HCT116 (cell line): ENCODE measurements around the gene FRS2. TPM values are rescaled to one million over a fixed set of nuclear protein-coding genes. Genes with fewer than 3 reads are reported as not detected.

Source experiments
- ATAC-seq: fragments of 200-7000 bp; cut with Tn5 transposase; 2 replicates; pipeline ENCODE4 v1.9.1; 2020; ENCODE audit warnings: mild to moderate bottlenecking, moderate library complexity
- BruUV-seq: library from RNA; stranded (reverse); fragments of 400-500 nt; replicated peaks from 2 replicates; lab custom pipeline; 2021; lab: Mats Ljungman, UMichigan
- CTCF ChIA-PET: fragments of 300-600 bp; sonication (Branson Sonifier 250); formaldehyde crosslinking; loops from one replicate; lab custom pipeline; 2021; ENCODE audit warnings: antibody characterized with exemption; lab: Charles Lee
- POLR2A ChIA-PET: fragments of 300-600, 350-600 bp; sonication (Branson Sonifier 250); formaldehyde crosslinking; loops from one replicate; lab custom pipeline; 2021; ENCODE audit warnings: antibody characterized with exemption; lab: Charles Lee
- RAD21 ChIA-PET, 2 experiments: fragments of 300-600 bp; sonication (Branson Sonifier 250); formaldehyde crosslinking; loops; one replicate each; lab custom pipeline; 2023; ENCODE audit warnings: low total read pairs in 2 of 2; ENCODE audit not compliant: uncharacterized antibody in 2 of 2, unreplicated experiment in 2 of 2, low non-redundant PET in 1 of 2; lab: Charles Lee
- DNase-seq: peaks from one replicate; pipeline ENCODE4 v3.0.0-alpha.2; 2010; ENCODE audit warnings: low read depth, low spot score
- H2AFZ ChIP-seq: fragments of 200-600 bp; shearing (Covaris generic), sonication (generic); 2 replicates; pipeline ENCODE4 v1.6.1; 2017; ENCODE audit warnings: low read depth, mixed run types, mixed read lengths, antibody characterized with exemption, low read length; ENCODE audit not compliant: poor library complexity, severe bottlenecking
- H3K27ac ChIP-seq: 2 replicates; pipeline ENCODE4 v1.5.1; 2012; ENCODE audit warnings: low read depth, low read length
- H3K27me3 ChIP-seq: fragments of 200-600 bp; sonication (generic); 2 replicates; pipeline ENCODE4 v1.6.1; 2016; ENCODE audit warnings: mixed run types, low read length, mixed read lengths; ENCODE audit not compliant: insufficient read depth
- H3K36me3 ChIP-seq, 2 experiments: fragments of 200-500 bp in 1 of 2; fragments of 200-600 bp in 1 of 2; sonication (Bioruptor generic) in 1 of 2; sonication (generic) in 1 of 2; 2 replicates each; pipeline versions ENCODE4 v1.5.1 to v1.6.1; 2014 to 2016; ENCODE audit warnings: low read length in 2 of 2, inconsistent platforms in 1 of 2, mixed read lengths in 1 of 2, mixed run types in 1 of 2; ENCODE audit not compliant: insufficient read depth in 2 of 2, control insufficient read depth in 1 of 2
- H3K4me1 ChIP-seq, 2 experiments: fragments of 200-600 bp in 1 of 2; sonication (generic) in 1 of 2; 2 replicates each; pipeline versions ENCODE4 v1.5.1 to v1.6.1; 2012 to 2017; ENCODE audit warnings: low read length in 2 of 2, inconsistent platforms in 1 of 2, mild to moderate bottlenecking in 1 of 2, mixed read lengths in 1 of 2, mixed run types in 1 of 2, moderate library complexity in 1 of 2; ENCODE audit not compliant: insufficient read depth in 2 of 2, control insufficient read depth in 1 of 2
- H3K4me2 ChIP-seq: fragments of 200-600 bp; sonication (generic); 2 replicates; pipeline ENCODE4 v1.6.1; 2017; ENCODE audit warnings: mixed run types, low read length, mixed read lengths
- H3K4me3 ChIP-seq, 2 experiments: fragments of 200-600 bp in 1 of 2; sonication (generic) in 1 of 2; replicated peaks in 1 of 2; 2 replicates each; pipeline ENCODE4 v1.5.1; 2011 to 2016; ENCODE audit warnings: low read length in 2 of 2, control low read depth in 1 of 2, low read depth in 1 of 2, mild to moderate bottlenecking in 1 of 2, mixed read lengths in 1 of 2, mixed run types in 1 of 2
- H3K79me2 ChIP-seq: fragments of 200-600 bp; sonication (generic); 2 replicates; pipeline ENCODE4 v1.6.1; 2017; ENCODE audit warnings: mild to moderate bottlenecking, mixed run types, low read length, moderate library complexity, mixed read lengths; ENCODE audit not compliant: insufficient read depth
- H3K9ac ChIP-seq: fragments of 200-600 bp; sonication (generic); 2 replicates; pipeline ENCODE4 v1.6.1; 2016; ENCODE audit warnings: low read length, mixed read lengths
- H3K9me2 ChIP-seq: fragments of 200-600 bp; sonication (generic), shearing (Covaris generic); 2 replicates; pipeline ENCODE4 v1.6.1; 2017; ENCODE audit warnings: mixed run types, mild to moderate bottlenecking, moderate library complexity; ENCODE audit not compliant: insufficient read depth
- H3K9me3 ChIP-seq, 2 experiments: fragments of 200-500 bp in 1 of 2; fragments of 200-600 bp in 1 of 2; sonication (Bioruptor generic) in 1 of 2; sonication (generic) in 1 of 2; 2 replicates each; pipeline ENCODE4 v1.6.1; 2014 to 2017; ENCODE audit warnings: low read length in 2 of 2, mixed read lengths in 2 of 2, inconsistent platforms in 1 of 2, low read depth in 1 of 2, mild to moderate bottlenecking in 1 of 2, mixed run types in 1 of 2, moderate library complexity in 1 of 2; ENCODE audit not compliant: control insufficient read depth in 1 of 2, insufficient read depth in 1 of 2
- H4K20me1 ChIP-seq: fragments of 200-600 bp; sonication (generic), shearing (Covaris generic); 2 replicates; pipeline ENCODE4 v1.6.1; 2017; ENCODE audit warnings: mixed run types, mild to moderate bottlenecking, moderate library complexity; ENCODE audit not compliant: insufficient read depth
- CEBPB ChIP-seq: IDR thresholded peaks from 2 replicates; pipeline ENCODE4 v1.6.1; 2012; ENCODE audit warnings: low read depth
- EZH2 ChIP-seq: fragments of 200-600 bp; sonication (generic); IDR thresholded peaks from 2 replicates; pipeline ENCODE4 v1.6.1; 2017; ENCODE audit warnings: antibody characterized with exemption, mixed run types
- EZH2phosphoT487 ChIP-seq: fragments of 200-600 bp; IDR thresholded peaks from 2 replicates; pipeline ENCODE4 v1.6.1; 2018; ENCODE audit warnings: antibody characterized with exemption, borderline replicate concordance
- SIN3A ChIP-seq: IDR thresholded peaks from 2 replicates; pipeline ENCODE4 v1.6.1; 2012; ENCODE audit warnings: low read depth
- TCF7L2 ChIP-seq: IDR thresholded peaks from 2 replicates; pipeline ENCODE4 v1.7.0; 2011; ENCODE audit warnings: borderline replicate concordance, inconsistent platforms; ENCODE audit not compliant: insufficient read depth, insufficient read length; ENCODE audit errors: extremely low read depth
- YY1 ChIP-seq: IDR thresholded peaks from 2 replicates; pipeline ENCODE4 v1.6.1; 2011; ENCODE audit warnings: low read length, low read depth, moderate library complexity, mild to moderate bottlenecking; ENCODE audit not compliant: insufficient replicate concordance; ENCODE audit errors: extremely low read depth
- ZBTB33 ChIP-seq: IDR thresholded peaks from 2 replicates; pipeline ENCODE4 v1.6.1; 2011; ENCODE audit warnings: mild to moderate bottlenecking, low read length, moderate library complexity; ENCODE audit not compliant: insufficient replicate concordance; ENCODE audit errors: extremely low read depth
- ZFX ChIP-seq: fragments of 450-650 bp; IDR thresholded peaks from 2 replicates; pipeline ENCODE4 v1.6.1; 2017
- intact Hi-C: fragments of 100-400 bp; cut with micrococcal nuclease; formaldehyde crosslinking; loops from 2 replicates; pipeline ENCODE4 v1.10.0; 2022
- total RNA-seq: library from RNA; stranded (reverse); gene quantifications from one replicate; pipeline ENCODE4 v1.2.1, GENCODE V29; 2021; ENCODE audit not compliant: unreplicated experiment

FRS2 gene
- total RNA-seq, 1 experiment from 2014 or later, result 14.7 TPM

GRCh38 chr12:69556383-69556782 lies 86.2 kb downstream of the FRS2 start:
- no peaks in the 10 kb centered on the region for H4K20me1 ChIP-seq
- H3K79me2 ChIP-seq, result peaks cover 40% of the 10 kb centered on the region
- TF ChIP-seq SIN3A, result no peak
- no peak for TF ChIP-seq EZH2
- no peak for TF ChIP-seq EZH2phosphoT487
- TF ChIP-seq YY1, result no peak
- no peak for TF ChIP-seq CEBPB
- no peak for TF ChIP-seq ZBTB33
- no peak for TF ChIP-seq TCF7L2
- no peak for TF ChIP-seq ZFX
- RAD21 ChIA-PET, result no interaction called here
- no peak overlapping the region for H3K4me2 ChIP-seq
- no peaks in the 10 kb centered on the region for H3K9me2 ChIP-seq
- intact Hi-C loops, result no loop called here
- H3K9ac ChIP-seq, result no peak overlapping the region
- no peak overlapping the region for H3K4me3 ChIP-seq
- no peaks in the 10 kb centered on the region for H3K27me3 ChIP-seq
- no peak overlapping the region for H3K27ac ChIP-seq
- no peaks in the 10 kb centered on the region for H3K9me3 ChIP-seq
- POLR2A ChIA-PET, result no interaction called here
- no peak overlapping the region for H2AFZ ChIP-seq
- BruUV-seq, result no TSS peak
- H3K4me1 ChIP-seq, result peaks cover 15 to 26% of the 10 kb centered on the region in 2 experiments
- CTCF ChIA-PET, result interaction anchor here (2.4 kb wide), 1 partner anchor 14 kb away, joined by 12 read pairs; no protein-coding TSS in a partner anchor
- no peaks in the 10 kb centered on the region for H3K36me3 ChIP-seq
- ATAC-seq (no peak), DNase-seq (no peak)
